ENCODE data around the gene KRT14. TPM values are rescaled to one million over a fixed set of nuclear protein-coding genes. Genes with fewer than 3 reads are reported as not detected.
"Not testable (repeated sequence)": the region's sequence is repeated elsewhere in the genome, so short reads cannot be mapped to it uniquely, and the experiment has no call there.

KRT14 gene
- polyA plus RNA-seq, 1 donor: not detected

DNA sequence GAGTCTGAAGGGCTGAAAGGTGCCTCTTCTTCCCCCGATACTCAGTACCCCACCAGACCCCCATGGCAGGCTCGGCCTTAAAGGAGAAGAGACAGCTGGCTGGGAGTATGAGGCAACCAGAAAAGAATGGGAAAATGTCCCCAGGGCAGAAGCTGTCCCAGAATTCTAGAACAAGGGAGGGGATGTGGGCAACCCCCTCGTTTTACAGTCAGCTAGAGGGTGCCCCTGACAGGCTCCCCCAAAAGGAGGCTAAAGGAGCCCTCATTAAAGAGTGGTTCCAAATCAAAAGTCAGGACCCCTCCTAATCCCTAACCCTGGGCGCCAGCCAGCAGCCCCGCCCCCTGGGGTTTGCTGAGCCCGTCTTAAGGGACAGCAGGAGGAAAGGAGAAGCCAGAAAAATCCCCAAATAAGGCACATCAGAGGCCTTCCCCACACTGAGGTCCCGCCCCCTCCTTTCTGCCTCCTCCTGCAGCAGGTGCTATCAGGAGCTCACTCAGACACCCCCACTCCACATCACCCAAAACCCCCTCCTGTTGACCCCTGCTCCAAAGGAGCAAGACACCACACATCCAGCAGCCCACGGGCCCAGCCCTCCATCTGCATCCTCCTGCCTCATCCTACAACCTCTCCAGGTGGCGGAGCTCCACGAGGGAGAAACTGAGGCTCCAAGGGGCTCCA lies 36.6 kb upstream of the KRT14 start:
- DNase-seq: not testable (repeated sequence)

DNA sequence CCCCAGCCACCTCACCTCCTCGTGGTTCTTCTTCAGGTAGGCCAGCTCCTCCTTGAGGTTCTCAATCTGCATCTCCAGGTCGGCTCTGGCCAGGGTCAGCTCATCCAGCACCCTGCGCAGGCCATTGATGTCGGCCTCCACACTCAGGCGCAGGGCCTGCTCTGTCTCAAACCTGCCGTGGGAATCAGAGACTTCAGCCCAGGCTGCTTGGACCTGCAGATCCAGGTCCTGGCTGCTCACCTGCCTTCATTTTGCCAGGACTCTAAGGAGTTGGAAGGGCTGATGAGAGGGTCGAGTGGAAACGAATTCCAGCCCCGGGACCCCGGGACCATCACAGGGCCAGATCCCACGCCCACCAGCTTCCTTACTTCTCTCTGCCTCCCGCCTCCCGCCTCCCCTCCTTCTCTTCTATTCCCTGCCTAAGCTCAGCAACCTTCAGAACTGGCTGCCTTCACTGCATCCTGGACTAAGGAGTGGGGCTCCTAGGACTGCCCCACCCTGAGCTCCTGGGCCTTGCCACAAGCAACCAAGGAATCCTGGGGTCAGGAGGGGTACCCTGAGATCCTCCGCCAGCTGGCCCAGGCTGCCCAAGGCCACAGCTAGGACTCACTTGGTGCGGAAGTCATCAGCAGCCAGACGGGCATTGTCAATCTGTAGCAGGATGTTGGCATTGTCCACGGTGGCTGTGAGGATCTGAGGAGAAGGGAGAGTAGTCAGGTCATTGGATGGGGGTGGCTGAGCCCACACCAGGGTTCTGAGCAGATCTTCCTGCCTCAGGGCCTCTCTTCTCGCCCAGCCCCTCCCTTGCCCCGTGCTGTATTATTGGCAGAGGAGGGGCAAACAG lies 35.9 kb upstream of the KRT14 start:
- DNase-seq: not testable (repeated sequence)

DNA sequence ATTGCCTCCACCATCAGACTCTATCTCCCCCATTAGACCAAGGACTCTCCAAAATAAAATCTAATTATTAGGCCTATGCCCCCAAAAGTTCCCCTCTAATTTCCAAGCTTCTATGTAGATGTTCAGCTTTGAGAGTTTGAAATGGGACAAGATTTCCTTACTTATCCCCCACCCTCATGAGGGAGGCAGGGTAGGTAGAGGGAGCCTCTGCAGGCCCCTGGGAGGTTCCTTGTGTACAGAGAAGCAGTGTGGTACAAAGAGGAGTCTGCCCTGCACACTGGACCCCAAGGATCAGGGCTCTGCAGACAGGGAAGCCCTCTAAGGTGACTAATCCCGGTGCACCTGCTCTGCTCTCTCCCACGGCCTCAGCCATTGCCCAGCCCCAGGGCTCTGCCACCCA lies 35.2 kb upstream of the KRT14 start:
- DNase-seq: no peak

DNA sequence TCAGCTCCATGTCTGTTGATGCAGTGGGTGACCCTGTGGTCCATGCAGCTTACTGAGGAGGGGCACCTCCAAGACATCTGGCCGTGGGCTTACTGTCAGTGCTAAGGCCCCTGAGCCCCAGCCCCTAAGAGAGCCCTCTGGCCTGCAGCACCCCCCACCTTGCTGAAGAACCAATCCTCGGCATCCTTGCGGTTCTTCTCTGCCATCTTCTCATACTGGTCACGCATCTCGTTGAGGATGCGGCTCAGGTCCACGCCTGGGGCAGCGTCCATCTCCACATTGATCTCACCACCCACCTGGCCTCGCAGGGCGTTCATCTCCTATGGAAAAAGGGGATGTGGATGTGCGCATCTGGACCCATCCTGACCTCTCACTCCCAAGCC lies 34.7 kb upstream of the KRT14 start:
- DNase-seq: not testable (repeated sequence)

DNA sequence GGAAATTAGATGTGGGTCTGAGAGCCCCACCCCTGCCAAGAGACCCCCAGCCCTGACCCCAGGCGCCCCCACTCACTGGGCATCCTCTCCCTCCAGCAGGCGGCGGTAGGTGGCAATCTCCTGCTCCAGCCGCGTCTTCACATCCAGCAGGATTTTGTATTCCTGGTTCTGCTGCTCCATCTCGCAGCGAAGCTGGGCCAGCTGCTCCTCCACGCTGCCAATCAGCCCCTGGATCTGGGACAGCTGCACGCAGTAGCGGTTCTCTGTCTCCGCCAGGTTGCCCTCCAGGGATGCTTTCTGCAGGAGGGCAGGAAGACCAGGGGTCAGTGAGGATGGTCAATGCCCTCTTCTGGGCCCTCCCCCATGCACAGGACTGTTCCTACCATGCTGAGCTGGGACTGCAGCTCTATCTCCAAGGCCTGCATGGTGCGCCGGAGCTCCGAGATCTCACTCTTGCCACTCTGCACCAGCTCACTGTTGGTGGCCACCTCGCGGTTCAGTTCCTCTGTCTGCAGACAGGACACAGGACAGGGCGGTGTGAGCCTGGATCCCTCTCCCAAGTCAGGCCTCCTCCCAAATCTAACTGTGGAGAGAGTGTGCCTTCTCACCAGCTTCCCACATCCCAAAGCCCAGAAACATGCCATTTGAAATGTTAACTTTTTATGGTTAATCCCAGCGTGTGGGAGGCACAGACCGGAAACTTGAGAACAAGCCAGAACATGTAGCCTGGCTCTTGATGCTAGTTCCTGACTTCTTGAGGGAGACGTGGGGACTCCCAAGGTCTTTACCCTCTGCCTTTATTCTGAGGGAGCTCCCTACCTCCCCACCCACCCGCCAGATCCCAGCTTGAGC lies 34.1 kb upstream of the KRT14 start:
- DNase-seq: no peak

DNA sequence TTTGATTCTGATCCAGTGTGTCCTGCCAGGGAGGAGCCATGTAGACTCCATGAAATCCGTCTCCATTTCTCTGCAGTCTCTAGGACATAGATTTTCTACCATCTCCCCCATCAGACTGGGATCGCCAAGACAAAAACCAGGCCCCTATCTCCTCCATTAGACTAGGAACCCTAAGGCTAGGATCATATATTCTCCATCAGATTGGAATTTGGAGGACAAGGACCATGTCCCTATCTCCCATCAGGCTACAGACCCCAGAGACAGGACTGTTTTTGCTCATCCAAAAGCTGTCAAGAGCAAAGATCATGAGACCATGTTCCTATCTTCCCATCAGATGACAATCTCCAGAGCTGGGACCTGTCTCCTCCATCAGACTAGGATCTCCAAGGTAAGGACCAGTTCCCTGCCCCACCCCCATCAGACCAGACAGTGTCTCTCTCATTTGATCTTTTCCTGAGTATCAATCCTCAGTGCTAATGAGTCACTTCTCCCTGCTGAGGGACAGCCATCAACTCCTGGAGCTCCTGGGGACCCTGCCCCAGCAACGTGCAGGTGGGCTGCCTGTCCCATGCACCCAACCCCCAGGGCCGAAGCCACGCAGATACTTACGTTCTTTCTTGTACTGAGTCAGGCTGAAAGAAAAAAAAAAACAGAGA lies 33.4 kb upstream of the KRT14 start:
- DNase-seq: not testable (repeated sequence)

DNA sequence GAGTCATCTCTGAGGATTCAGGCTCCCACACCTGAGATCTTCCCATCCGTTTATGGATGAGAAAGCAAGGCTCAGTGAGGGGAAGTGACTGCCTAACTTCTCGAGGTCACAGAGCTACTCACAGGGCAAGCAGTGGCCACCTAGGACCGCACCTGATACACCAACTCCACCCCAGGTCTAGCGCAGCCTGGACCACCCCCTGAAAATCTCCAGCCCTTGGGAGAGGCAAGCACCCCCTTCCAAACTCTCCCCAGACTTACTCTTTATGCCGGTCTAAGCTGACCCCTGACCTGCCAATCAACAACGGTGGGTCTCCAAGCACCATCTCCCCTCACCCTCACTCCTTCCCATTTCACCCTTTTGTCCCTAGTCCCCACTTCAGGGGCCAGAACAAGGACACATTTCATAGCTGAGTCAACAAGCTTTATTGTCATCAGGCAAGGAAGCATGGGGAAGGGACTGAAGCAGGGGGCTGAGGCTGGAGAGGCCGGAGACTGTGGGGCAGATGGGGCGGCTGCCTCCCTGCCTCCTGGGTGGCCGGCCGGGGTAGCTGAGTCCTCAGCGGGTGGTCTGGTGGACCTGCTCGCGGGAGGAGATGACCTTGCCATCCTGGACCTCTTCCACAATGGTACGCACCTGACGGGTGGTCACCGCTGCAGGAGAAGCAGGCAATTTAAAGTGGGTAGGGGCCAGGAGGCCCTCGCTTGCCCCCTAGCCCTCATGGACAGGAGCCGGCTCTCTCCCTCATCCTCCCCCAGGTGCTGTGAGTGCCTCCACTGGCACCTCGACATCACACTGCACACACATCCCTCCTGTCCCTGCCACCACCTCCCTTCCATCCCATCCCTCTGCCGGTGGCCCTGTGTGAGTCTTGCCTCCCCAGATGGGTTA lies 32.6 kb upstream of the KRT14 start:
- DNase-seq: no peak

DNA sequence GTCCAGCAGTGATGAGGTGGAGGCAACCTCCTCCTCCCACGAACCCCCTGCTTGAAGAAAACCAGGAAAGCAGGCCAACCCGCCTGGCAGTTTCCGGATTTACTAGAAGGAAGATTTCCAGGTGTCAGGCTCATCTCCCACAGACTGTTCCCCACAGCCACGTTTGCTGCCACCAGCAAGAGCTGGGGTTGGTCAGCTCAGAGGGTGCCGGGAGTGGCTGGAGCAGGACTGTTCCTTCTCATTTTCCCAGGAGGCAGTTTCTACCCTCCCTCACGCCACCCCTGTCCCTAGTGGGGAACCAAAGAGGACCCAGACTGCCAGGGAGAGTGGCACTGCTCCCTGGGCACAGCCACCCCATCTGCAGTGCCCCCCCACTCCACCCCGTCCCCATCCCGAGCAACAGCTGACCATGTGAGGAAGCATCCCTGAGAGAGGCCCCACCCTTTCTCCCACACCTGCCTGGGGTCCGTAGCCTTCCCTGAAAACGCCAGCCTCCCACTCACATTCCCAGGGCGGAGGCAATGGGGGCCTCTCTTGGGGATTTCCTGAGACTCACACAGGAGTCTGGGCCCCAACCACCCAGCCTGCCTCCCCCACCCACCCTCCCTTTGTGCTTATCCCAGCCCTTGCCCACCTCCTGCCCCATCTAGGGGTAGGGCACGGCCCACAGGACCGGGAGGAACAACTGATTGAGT lies 31.8 kb upstream of the KRT14 start:
- no peak for DNase-seq

DNA sequence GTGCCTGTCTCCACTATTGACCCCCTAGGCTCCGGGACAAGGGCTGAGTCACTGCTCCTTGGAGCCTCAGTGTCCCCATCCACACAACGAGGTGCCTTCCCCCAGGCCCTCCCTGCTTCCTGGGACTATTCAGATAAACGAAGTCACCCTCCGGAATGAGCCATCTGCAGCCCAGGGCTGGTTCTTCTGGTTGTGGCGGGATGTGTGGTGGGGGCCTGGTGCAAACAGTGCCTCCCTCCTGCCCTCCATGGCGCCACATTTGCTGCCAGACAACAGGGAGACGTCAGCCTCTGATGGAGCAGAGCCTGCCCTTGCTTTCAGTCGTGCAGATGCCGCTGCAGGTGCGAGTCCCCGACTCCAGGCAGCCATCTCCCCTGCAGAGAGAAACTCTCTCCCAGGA lies 31.0 kb upstream of the KRT14 start:
- DNase-seq: no peak

DNA sequence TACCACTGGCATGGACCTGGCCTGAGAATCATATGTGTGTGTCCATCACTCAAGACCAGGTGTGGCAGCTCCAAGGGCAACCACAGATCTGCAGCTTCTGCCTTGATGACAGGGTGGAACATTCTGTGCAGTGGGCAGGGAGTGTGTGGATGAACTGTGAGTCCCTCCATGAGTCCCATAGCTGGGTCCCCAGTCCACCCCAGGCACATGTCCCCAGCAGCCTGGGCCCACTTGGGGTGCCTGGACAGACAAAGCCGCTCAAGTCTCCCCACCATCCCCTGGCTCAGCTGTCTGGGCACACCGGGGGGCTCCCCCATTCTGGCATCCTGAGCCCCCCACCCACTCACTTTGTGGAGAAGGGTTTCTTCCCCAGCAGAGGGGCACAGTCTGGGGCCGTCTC lies 30.4 kb upstream of the KRT14 start:
- no peak for DNase-seq

DNA sequence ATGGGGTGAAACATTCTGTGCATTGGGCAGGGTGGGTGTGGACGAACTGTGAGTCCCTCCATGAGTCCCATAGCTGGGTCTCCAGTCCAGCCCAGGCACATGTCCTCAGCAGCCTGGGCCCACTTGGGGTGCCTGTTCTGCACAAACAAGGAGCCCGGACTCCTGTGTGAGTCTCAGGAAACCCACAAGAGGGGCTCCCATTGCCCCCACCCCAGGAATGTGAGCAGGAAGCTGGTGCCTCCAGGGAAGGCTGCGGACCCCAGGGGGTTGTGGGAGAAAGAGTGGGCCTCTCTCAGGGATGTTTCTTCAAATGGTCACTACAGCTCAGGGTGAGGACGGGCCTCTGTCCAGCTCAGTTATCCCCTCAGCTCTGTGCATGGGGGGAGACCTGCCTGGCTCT lies 29.8 kb upstream of the KRT14 start:
- not testable (repeated sequence) for DNase-seq

DNA sequence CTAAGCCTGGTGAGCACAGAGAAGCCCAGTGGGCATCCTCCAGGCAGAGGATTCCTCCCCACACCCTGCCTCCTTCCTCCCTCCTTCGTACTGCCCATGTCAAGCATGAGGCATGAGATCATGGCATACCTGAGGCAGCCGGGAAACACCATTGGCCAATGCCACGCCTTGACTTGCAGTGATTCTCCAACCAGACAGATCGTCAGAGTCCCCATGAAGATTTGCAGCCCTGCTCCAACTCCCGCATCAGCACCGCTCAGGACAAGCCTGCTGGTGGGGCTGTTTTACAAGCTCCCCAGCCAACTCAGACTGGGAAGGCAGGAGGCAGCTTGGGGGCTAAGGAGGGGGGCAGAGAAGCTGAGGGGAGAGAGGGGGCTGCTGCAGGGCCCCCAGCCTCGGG lies 28.8 kb upstream of the KRT14 start:
- no peak for DNase-seq

DNA sequence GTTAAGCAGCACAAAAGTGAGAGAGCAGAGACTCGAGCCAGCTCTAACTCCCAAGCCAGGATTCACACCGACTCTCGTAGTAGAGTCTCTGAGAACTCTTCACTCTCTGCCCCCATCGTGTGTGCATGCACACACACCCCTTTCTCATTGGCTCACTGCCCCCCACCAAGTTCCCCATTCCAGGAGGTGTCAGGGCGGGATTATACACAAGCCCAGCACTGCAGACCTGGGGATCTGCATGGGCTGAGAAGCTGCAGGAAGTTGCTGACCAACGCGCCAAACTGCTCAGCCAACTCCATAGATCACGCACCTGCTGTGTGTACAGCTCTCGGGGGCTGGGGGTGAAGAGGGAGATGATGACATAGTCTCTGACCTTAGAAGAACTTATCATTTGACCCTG lies 28.1 kb upstream of the KRT14 start:
- not testable (repeated sequence) for DNase-seq

DNA sequence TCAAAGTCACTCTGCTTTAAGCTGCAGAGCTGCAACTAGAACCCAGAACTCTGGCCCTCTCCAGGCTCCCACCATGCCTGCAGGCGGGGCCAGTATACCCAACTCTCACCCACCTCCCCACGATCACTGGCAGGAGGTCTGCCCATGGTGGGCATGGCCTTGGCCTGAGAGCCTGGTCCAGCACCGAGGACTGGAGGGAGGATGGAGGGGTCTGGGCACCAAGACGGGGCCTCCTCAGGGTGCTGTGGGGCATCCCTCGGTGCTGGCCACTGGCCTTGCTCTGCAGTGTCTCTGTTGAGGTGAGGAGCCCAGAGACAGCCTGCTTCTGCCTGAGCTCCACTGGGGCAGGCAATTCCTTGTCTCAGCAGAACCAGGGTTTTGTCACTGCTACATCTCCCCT lies 27.4 kb upstream of the KRT14 start:
- DNase-seq: no peak

DNA sequence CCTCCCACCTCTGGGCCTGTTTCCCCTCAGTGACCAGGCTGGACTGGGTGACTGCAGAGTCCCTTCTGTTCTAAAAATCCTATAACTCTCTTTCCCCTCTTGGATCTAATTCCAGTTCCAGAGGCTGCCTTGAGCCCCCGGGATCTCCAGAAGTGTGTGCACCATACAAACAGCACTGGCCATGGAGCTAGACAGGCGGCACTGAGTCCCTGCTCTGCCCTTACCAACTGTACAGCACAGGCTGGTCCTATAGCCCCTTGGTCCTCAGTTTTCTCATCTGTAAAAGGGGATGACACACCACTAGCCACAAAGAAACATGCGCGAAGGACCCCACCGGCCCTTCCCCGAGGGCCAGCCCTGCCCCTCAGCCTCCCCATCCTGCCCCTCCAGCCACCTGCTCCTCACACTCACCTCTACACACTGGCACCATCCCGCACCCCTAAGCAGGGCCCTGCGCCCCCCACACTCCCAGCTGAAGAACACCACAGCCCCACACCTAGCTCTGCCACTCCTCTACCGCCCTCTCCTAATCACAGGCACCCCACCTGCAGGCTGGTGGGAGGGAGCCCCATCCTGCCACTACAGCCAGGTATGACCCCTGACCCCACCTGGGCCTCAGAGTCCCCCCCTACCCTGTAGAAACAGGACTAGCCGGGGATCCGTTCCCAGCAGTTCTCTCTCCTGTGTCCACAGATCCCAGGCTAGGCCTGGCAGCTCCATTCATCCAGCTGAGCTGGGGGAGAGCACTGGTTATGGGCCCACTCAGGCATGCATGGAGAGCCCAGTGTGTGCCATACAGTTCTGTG lies 26.8 kb upstream of the KRT14 start:
- DNase-seq: no peak

DNA sequence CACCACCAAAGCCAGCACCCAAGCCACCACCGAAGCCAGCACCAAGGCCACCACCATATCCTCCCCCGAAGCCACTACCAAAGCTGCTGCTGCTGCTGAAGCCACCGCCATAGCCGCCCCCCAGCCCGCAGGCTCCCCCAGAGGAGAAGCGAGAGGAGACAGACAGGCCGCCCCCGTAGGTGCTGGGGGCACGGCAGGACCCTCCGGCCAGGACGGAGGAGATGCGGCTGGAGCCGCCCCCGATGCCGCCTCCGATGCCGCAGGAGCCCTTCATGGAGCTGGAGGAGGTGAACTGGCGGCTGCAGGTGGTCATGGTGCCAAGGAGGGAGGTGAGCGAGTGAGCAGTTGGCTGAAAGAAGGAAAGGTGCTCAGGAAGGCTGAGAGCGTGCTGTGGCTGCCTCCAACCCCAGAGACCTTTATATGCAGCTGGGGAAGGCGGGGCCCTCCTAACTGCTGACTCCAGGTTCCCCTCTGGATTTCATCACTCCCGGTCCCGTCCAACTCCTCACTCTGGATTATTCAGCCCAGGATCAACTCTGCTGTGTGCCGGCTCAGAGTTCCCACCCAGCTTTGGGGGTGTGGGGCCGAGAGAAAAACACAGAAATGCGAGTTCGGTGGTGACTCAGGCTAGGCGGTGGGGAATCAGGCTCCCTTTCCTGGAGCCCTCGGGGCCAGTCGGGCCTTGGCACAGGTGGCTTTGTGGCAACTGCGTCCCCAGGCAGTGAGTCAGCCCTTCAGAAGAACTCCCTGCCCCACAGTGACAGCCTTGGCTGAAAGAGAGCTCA lies 25.9 kb upstream of the KRT14 start, which contains the start of gene KRT16:
Gene KRT16 (minus strand): TSS at position 392 of the 785 bp plus-strand sequence. CDS start 79 bp downstream, at position 313.
- not testable (repeated sequence) for DNase-seq

DNA sequence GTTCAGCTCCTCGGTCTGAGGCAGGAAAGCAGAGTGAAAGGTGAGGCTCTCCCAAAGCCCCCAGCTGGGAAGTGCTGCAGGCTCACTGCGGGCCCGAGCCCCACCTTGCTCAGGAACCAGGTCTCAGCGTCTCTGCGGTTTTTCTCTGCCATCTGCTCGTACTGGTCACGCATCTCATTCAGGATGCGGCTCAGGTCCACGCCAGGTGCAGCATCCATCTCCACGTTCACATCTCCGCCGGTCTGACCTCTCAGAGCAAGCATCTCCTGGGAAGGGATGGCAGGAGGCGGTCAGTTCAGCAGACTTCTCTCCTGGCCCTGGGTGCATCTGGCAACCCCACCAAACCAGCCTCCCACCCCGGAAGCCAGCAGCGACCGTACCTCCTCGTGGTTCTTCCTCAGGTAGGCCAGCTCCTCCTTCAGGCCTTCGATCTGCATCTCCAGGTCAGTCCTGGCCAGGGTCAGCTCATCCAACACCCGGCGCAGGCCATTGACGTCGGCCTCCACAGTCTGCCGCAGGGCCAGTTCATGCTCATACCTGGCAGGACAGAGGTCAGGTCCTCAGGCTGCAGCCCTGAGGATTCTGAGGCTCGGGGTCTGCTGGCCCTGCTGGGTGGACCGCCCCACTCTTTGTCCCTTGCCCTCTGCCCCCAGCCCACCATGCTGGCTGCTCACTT lies 24.4 kb upstream of the KRT14 start:
- DNase-seq: no peak

DNA sequence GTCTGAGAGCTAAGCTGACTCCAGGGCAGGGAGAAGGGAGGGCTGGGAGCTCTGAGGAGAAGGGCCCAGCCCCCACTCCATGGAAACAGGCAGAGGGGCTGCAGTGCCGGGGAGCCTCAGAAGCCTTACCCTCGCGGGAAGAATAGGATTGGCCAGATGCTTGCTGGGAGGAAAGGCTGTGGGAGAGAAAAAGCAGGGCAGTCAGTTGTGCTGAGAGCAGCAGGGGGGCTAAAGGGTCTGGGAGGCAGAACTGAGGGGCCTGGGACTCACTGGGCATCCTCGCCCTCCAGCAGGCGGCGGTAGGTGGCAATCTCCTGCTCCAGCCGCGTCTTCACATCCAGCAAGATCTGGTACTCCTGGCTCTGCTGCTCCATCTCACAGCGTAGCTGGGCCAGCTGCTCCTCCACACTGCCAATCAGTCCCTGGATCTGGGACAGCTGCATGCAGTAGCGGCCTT lies 23.4 kb upstream of the KRT14 start:
- not testable (repeated sequence) for DNase-seq

Data from left kidney (tissue), 2 donors.